Lower leg skin (tissue), 4 donors: ENCODE data around the gene TMEM120A. TPM values are rescaled to one million over a fixed set of nuclear protein-coding genes. Genes with fewer than 3 reads are reported as not detected.

Source experiments
- DNase-seq, 2 donors: peaks; one replicate each; pipeline ENCODE4 v3.0.0-alpha.2; 2019; ENCODE audit warnings: low spot score in 2 of 2
- H3K4me3 ChIP-seq: fragments of 200-600 bp; sonication (generic); 2 replicates; pipeline ENCODE4 v1.5.1; 2017; ENCODE audit warnings: mild to moderate bottlenecking, low read depth; ENCODE audit not compliant: poor library complexity, severe bottlenecking
- POLR2A ChIP-seq, 2 donors: fragments of 450-650 bp; IDR thresholded peaks; one replicate each; pipeline ENCODE4 v1.6.1; 2016 to 2017; ENCODE audit warnings: antibody characterized with exemption in 2 of 2, mild to moderate bottlenecking in 1 of 2, moderate library complexity in 1 of 2
- WGBS, 2 donors: methylation state at CpG; one replicate each; pipeline ENCODE4 v1.1.5; 2018; 5-methylcytosine and 5-hydroxymethylcytosine counted together
- intact Hi-C: fragments of 100-400 bp; cut with DNase I; formaldehyde crosslinking; loops from one replicate; pipeline ENCODE4 v1.15.0; 2023; ENCODE audit warnings: low total_unique reads
- total RNA-seq, 4 donors: library from RNA; depleted of rRNA; stranded (reverse); fragments of >200 nt; gene quantifications; one replicate each; pipeline ENCODE4 v1.1.0, GENCODE V29; 2016
- TF ChIP-seq, protein P1 (sequence below), 3 donors: fragments of 450-650 bp; IDR thresholded peaks; one replicate each; pipeline ENCODE4 v1.5.1; 2016; ENCODE audit warnings: antibody characterized with exemption in 3 of 3, mild to moderate bottlenecking in 3 of 3, moderate library complexity in 2 of 3

Gene TMEM120A
- total RNA-seq, 4 donors from 2014 or later, result 17.7 to 37.4 (median 27.6) TPM

DNA sequence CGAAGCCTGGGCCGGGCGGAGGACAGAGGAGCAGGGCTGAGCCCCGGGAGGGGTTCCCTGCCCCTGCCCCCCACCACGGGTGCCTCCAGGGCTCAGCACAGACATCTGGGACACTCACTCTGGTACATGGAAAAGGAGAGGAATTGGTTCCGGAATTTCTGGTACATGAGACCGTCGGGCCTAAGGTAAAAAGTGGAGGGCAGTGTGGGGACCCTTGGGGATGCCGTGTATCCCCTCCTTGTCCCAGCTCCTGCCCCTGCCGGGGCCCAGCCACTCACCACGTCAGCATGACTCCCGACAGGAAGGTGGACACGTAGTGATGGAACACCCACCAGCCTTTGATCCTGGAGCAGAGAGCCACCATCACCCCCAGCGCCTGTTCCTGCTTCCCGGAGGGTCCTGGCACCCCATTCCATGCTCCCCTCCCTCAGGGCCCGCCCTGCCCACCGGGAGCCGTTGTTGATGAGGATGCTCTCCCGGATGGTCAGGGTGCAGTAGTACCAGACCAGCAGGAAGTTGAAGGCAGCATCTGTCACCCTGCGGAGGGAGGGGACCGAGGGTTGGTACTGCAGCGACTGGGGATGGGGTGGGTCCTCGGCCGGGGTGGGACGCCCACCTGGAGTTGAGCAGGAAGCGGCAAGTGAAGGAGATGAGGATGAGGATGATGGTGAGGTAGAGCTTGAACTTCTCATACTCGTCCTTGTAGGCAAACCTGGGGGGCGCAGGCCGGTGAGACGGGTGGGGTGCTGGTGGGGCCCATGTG is 6.4 kb downstream of the TMEM120A start:
- DNase-seq, result no peak
- 85 to 88% methylated on average over 30 of the region's 30 CpGs for WGBS, 2 donors
- TF ChIP-seq, protein P1, sequence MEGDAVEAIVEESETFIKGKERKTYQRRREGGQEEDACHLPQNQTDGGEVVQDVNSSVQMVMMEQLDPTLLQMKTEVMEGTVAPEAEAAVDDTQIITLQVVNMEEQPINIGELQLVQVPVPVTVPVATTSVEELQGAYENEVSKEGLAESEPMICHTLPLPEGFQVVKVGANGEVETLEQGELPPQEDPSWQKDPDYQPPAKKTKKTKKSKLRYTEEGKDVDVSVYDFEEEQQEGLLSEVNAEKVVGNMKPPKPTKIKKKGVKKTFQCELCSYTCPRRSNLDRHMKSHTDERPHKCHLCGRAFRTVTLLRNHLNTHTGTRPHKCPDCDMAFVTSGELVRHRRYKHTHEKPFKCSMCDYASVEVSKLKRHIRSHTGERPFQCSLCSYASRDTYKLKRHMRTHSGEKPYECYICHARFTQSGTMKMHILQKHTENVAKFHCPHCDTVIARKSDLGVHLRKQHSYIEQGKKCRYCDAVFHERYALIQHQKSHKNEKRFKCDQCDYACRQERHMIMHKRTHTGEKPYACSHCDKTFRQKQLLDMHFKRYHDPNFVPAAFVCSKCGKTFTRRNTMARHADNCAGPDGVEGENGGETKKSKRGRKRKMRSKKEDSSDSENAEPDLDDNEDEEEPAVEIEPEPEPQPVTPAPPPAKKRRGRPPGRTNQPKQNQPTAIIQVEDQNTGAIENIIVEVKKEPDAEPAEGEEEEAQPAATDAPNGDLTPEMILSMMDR (IDR thresholded peaks at IDR 0.05), result no peak
- no peak for TF ChIP-seq POLR2A (IDR thresholded peaks at IDR 0.05)
- no peak overlapping the region for H3K4me3 ChIP-seq
- intact Hi-C loops, result no loop called here

- no peak for DNase-seq
- H3K4me3 ChIP-seq, result no peak overlapping the region
- WGBS, 2 donors, result 90 to 92% methylated on average over 31 to 32 of the region's 32 CpGs
- TF ChIP-seq POLR2A (IDR thresholded peaks at IDR 0.05), result no peak
- TF ChIP-seq, protein P1 (IDR thresholded peaks at IDR 0.05), result no peak
- intact Hi-C loops, result no loop called here
Observed at GRCh38 chr7:75987026-75987804, 7.2 kb downstream of the TMEM120A start.

- no peak overlapping the region for H3K4me3 ChIP-seq
- TF ChIP-seq POLR2A (IDR thresholded peaks at IDR 0.05), result no peak
- TF ChIP-seq, protein P1 (IDR thresholded peaks at IDR 0.05), result no peak
- intact Hi-C loops, result no loop called here
- DNase-seq, result no peak
- 80 to 82% methylated on average over 12 to 18 of the region's 20 CpGs for WGBS, 2 donors
Observed at GRCh38 chr7:75986147-75986781, 8.1 kb downstream of the TMEM120A start.

DNA sequence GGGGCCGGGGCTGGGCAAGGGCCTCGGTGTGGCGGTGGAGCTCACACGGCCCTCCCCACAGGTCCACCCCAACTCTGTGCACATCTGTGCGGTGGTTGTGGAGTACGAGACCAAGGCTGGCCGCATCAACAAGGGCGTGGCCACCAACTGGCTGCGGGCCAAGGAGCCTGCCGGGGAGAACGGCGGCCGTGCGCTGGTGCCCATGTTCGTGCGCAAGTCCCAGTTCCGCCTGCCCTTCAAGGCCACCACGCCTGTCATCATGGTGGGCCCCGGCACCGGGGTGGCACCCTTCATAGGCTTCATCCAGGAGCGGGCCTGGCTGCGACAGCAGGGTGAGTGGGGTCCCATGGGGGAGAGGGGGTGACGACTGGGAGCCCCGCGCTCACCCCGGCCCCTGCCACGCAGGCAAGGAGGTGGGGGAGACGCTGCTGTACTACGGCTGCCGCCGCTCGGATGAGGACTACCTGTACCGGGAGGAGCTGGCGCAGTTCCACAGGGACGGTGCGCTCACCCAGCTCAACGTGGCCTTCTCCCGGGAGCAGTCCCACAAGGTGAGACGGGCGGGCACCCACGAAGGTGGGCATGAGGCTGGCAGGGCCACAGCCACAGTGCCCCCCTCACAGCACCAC is 8.8 kb downstream of the TMEM120A start:
- 78 to 86% methylated on average over 25 to 41 of the region's 41 CpGs for WGBS, 2 donors
- no peak for DNase-seq
- intact Hi-C loops, result no loop called here
- no peak overlapping the region for H3K4me3 ChIP-seq
- TF ChIP-seq, protein P1 (IDR thresholded peaks at IDR 0.05), result no peak
- TF ChIP-seq POLR2A (IDR thresholded peaks at IDR 0.05), result no peak

DNA sequence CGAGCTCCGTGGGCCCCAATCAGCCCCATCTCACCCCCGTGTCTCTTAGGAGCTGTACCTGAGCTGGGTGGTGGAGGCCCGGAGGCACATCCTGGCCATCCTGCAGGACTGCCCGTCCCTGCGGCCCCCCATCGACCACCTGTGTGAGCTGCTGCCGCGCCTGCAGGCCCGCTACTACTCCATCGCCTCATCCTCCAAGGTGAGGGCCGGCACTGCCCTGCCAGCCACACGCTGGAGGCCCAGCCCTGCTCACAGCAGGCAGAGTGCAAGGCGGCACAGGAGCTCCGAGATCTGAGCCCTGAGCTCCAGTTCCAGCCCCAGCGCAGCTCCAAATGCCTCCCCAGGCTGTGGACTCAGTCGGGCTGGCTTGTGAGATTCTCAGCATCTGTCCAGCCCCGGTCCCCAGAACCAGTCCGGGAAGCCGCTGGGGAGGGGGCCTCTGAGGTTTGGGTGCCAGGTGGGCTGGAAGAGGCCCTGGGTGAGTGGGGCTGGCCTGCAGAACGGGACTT is 9.3 kb downstream of the TMEM120A start:
- no peak for TF ChIP-seq POLR2A (IDR thresholded peaks at IDR 0.05)
- TF ChIP-seq, protein P1 (IDR thresholded peaks at IDR 0.05), result no peak
- DNase-seq, result no peak
- WGBS, 2 donors, result 86 to 90% methylated on average over 14 to 16 of the region's 21 CpGs
- H3K4me3 ChIP-seq, result no peak overlapping the region
- intact Hi-C loops, result no loop called here
